Tongue (tissue), 2 donors: ENCODE results near the gene CHIT1. TPM values are rescaled to one million over a fixed set of nuclear protein-coding genes. Genes with fewer than 3 reads are reported as not detected.
"Not testable (repeated sequence)": the region's sequence is repeated elsewhere in the genome, so short reads cannot be mapped to it uniquely, and the experiment has no call there.

ENCODE experiments used
- DNase-seq: peaks from one replicate; pipeline ENCODE4 v3.0.0-alpha.2; 2015
- total RNA-seq: library from RNA; depleted of rRNA; stranded (reverse); fragments of >200 nt; gene quantifications from one replicate; pipeline ENCODE4 v1.2.3, GENCODE V29; 2014

CHIT1 gene
- total RNA-seq = not detected

- DNase-seq = no peak
Observed at GRCh38 chr1:203229471-203230135, at the start of gene CHIT1. TSS of gene CHIT1 (minus strand) at chr1:203229673. CDS start at chr1:203229636, 37 bp downstream.

- DNase-seq = no peak
Observed at GRCh38 chr1:203278885-203279406, 49.5 kb upstream of the CHIT1 start.

DNA sequence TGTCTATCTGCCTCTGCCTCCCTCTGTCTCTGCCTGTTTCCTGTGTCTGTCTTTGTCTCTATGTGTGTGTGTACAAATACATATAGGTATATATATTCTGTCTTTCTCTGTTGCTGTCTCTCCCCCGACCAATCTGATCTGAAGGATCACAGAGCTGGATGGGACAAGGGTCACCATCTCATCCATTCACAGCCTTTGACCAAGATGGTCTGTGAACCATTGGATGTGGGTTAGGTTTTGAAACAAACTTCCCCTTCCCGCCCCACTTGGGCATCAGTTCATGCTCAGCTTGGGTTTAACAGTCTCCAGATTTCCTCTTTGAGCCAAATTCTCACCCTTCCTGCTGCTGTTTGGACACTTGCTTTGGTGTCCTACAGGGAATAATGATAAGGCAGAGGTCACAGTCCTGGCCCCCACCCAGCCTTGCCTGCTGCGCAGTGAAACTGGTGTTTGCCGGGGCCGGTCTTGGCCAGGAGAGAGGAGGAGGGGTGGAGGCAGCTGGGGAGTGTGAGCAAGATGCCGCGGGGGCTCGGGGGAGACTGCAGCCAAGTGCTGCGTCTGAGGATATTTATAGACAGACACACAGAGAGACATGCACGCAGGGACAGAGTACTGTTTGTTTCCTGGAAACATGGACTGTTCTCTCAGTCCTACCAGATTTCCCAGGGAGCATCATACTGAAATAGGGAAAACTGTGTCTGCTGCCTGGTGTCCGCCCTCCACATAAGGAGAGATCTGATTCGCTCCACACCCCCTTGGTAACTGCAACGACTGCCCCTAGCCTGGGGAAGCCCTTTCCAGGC, 48.8 kb upstream of the CHIT1 start:
- peak; percentile 96 for DNase-seq

DNA sequence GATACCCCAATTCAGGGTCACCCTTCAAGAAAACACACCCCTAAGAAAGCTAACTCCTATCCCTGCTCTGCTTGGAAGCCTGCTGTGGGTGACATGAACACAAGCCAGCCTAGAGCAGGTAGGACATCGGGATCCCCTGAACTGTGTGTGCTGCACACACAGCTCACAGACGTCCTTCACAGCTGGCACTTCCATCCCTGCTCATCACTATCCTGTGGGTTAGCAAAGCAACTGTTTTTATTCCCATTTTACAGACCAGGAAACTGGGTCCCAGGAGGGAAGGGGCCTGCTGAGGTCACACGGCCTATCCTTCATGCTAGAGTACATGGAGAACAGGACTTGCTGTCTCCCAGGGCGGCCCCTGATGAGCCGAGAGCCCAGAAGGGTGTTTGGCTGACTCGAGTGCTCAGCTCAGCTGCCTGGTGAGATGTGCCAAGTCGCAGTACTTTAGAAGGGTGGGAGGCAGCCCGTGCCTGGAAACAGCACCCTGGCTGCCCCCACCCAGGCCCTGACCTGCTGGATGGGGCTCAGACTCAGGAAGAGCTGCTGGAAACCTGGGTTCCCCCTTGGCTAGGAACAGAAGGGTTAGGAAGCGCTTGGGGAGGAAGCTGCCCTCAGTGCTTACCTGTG, 47.6 kb upstream of the CHIT1 start:
- peak; percentile 32 for DNase-seq

GRCh38 chr1:203276408-203276807, 46.9 kb upstream of the CHIT1 start:
- no peak for DNase-seq

DNA sequence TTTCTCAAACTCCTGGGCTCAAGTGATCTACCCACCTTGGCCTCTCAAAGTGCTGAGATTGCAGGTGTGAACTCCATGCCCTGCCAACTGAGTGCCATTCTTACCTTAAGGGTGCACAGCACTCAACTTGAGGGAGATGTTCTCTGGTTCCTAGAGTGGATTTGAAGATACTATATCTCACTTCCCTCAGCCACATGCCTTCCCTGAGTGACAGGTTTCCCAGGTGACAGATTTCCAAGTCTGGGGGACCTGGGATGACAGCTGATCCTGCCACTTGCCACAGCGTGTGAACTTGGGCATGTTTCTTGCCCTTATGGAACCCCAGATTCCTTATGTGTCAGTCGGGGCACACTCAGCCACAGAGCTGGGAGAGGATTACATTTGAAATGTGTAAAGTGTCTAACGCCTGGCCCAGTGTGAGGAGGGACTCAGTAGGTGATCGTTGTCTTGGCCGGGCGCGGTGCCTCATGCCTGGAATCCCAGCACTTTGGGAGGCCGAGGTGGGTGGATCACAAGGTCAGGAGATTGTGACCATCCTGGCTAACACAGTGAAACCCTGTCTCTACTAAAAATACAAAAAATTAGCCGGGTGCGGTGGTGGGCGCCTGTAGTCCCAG, 46.3 kb upstream of the CHIT1 start:
- DNase-seq = no peak

- DNase-seq = peak; percentile 48
Observed at GRCh38 chr1:203274603-203275381, 45.3 kb upstream of the CHIT1 start.

GRCh38 chr1:203273869-203274602, 44.6 kb upstream of the CHIT1 start:
- no peak for DNase-seq

GRCh38 chr1:203273206-203273868, 43.9 kb upstream of the CHIT1 start:
- DNase-seq = peak; percentile 93

- no peak for DNase-seq
Observed at GRCh38 chr1:203272633-203273205, 43.2 kb upstream of the CHIT1 start.

GRCh38 chr1:203271962-203272632, 42.6 kb upstream of the CHIT1 start:
- peak; percentile 69 for DNase-seq

DNA sequence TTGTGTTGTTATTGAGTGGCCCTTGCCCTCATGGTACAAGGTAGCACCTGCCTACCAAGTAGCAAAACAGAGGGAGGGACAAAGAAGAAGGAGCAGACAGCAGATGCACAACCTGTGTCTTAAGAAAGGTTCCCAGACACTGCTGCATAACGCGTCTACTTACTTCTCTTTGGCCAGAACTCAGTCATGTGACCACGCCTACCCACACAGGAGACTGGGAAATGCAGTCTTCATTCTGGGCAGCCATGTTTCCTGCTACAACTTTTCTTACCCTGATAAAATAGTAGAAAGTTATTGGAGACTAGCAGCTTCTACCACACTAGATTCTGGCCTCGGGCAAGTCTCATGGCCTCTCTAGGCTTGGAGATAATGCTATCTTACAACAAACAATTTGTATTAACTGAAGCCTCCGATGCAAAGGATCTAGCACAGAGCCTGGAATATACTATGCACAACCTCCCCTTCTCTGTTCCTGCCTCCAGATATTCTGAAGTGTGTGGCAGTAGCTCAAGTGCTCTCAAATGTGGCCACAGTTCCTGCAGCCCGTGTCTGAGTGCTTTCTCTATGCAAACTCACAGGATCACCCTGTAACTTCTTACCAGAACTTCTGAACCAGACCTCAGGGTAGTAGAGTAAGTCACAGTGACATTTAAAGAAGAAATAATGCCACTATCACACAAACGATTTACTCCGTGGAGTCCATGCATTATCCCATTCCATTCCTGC, 41.7 kb upstream of the CHIT1 start:
- DNase-seq = peak; percentile 84

DNA sequence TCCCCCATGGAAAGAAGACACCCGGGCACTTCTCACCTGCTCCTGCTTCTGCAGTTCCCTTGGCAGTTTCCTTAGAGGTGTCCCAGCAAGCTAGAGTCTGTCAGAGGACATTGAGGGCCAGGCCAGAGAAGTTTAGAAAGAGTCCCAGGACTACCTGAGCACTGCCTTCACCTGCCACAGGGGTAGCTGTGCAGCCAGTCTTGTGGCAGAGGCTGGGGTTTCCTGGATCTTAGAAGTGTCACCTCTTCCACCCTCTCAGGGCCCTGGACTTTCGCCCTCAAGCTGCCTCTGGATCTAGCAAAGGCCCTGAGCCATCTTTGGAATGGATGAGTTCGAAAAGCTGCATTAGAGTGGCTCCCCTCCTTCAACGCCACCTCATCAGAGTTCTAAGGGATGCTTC, 41.0 kb upstream of the CHIT1 start:
- no peak for DNase-seq

DNA sequence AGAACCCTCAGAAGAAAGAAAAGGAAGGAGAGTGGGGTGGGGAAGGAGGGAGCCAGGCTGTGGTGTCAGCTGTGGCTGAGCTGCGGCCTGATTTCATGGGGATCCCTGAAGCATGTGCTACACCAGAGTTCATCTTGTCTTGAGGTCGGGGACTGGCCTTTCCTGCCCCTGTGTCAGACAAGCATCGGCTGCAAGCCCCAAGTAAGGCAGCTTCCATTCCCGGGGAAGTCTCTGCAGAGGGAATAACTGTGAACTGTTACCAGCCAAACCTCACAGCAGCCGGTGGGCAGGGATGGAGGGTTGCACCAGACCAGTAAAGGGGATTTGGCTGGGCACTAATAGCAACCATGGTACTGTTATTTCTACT, 40.2 kb upstream of the CHIT1 start:
- DNase-seq = no peak

- DNase-seq = peak; percentile 91
Observed at GRCh38 chr1:203268901-203269653, 39.6 kb upstream of the CHIT1 start.

- DNase-seq = no peak
Observed at GRCh38 chr1:203267912-203268311, 38.4 kb upstream of the CHIT1 start.

GRCh38 chr1:203267347-203267846, 37.9 kb upstream of the CHIT1 start:
- peak; percentile 97 for DNase-seq

GRCh38 chr1:203266140-203266539, 36.7 kb upstream of the CHIT1 start:
- DNase-seq = not testable (repeated sequence)
